ENCODE data around the gene SOAT1. TPM values are rescaled to one million over a fixed set of nuclear protein-coding genes. Genes with fewer than 3 reads are reported as not detected.
"Not testable (repeated sequence)": the region's sequence is repeated elsewhere in the genome, so short reads cannot be mapped to it uniquely, and the experiment has no call there.

SOAT1 gene
- total RNA-seq, 2 donors from 2014 or later: 19.1 to 25.4 TPM

DNA sequence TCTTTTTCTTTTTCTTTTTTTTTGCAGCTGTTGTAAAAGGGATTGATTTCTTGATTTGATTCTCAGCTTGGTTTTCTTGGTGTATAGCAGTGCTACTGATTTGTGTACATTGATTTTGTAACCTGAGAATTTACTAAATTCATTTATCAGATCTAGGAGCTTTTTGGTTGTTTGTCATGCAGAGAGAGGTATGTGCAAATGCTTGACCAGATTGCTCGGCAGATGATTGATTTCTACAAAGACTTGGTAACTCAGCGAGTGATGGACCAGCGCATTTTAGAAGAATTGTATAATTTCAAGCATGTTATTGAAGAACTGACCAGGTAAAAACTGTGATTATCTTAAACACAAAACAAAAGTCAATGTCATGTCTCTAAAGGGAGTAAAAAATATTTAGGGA, 100.1 kb downstream of the SOAT1 start:
- H3K4me3 ChIP-seq: no peak overlapping the region
- no peak for DNase-seq
- WGBS, 2 donors: 83 to 93% methylated on average over 3 of the region's 3 CpGs
- H3K27ac ChIP-seq: no peak overlapping the region
- no peak for ATAC-seq
- TF ChIP-seq, protein P1, sequence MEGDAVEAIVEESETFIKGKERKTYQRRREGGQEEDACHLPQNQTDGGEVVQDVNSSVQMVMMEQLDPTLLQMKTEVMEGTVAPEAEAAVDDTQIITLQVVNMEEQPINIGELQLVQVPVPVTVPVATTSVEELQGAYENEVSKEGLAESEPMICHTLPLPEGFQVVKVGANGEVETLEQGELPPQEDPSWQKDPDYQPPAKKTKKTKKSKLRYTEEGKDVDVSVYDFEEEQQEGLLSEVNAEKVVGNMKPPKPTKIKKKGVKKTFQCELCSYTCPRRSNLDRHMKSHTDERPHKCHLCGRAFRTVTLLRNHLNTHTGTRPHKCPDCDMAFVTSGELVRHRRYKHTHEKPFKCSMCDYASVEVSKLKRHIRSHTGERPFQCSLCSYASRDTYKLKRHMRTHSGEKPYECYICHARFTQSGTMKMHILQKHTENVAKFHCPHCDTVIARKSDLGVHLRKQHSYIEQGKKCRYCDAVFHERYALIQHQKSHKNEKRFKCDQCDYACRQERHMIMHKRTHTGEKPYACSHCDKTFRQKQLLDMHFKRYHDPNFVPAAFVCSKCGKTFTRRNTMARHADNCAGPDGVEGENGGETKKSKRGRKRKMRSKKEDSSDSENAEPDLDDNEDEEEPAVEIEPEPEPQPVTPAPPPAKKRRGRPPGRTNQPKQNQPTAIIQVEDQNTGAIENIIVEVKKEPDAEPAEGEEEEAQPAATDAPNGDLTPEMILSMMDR (IDR thresholded peaks at IDR 0.05): no peak
- no peak for TF ChIP-seq POLR2A (IDR thresholded peaks at IDR 0.05)
- no peaks in the 10 kb centered on the region for H3K4me1 ChIP-seq
- intact Hi-C loops (cut with DNase I): no loop called here
- no peaks in the 10 kb centered on the region for H3K27me3 ChIP-seq
- H3K9me3 ChIP-seq: peaks cover 0 to 4% (median 0%) of the 10 kb centered on the region in 3 donors
- no peaks in the 10 kb centered on the region for H3K36me3 ChIP-seq (replicated peaks in 1 of 2; ENCODE audit: insufficient read depth in 1 of 2, low read depth in 2 of 2)

DNA sequence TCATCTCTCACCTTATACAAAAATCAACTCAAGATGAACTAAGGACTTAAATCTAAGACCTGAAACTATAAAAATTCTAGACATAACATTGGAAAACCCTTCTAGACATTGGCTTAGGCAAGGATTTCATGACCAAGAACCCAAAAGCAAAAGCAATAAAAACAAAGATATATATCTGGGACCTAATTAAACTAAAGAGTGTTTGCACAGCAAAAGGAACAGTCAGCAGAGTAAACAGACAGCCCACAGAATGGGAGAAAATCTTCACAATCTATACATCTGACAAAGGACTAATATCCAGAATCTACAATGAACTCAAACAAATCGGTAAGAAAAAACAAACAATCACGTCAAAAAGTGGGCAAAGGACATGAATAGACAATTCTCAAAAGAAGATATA, 105.8 kb downstream of the SOAT1 start:
- 39 to 77% methylated on average over 2 of the region's 2 CpGs for WGBS, 2 donors
- H3K27ac ChIP-seq; intact Hi-C loops (cut with DNase I); H3K27me3 ChIP-seq; H3K9me3 ChIP-seq; ATAC-seq; DNase-seq; H3K36me3 ChIP-seq (replicated peaks in 1 of 2; ENCODE audit: insufficient read depth in 1 of 2, low read depth in 2 of 2); H3K4me3 ChIP-seq; H3K4me1 ChIP-seq: not testable (repeated sequence)

Small RNA genes lying within 50 kb of the gene (small RNA-seq; reads per million reads assigned to genes)
- not detected for gene AL512326.2

Other genes with a start within 250 kb of the SOAT1 start
- 10 to 100 TPM; 23.1 to 27.7 TPM for gene TOR3A, start 211.7 kb upstream of the SOAT1 start, total RNA-seq
- gene ABL2, start 64.1 kb upstream of the SOAT1 start, total RNA-seq: 10 to 100 TPM; 10.1 to 12.5 TPM
- gene AXDND1, start 72.2 kb downstream of the SOAT1 start, total RNA-seq: 1 to 10 TPM in 1 of 2 donors, not detected in 1; 3.6 TPM

Data from body of pancreas (tissue), 4 donors.